Posterior cingulate gyrus (tissue), 11 donors: ENCODE results near the gene NUP62.
"Not testable (repeated sequence)": the region's sequence is repeated elsewhere in the genome, so short reads cannot be mapped to it uniquely, and the experiment has no call there.

ENCODE experiments used
- DNase-seq, 10 donors: peaks; one replicate each; pipeline versions ENCODE4 v3.0.0 to v3.0.0-alpha.2; 2020 to 2021; ENCODE audit warnings: mixed read lengths in 3 of 10
- intact Hi-C: fragments of 100-400 bp; cut with DNase I; formaldehyde crosslinking; loops from one replicate; pipeline ENCODE4 v1.15.1; 2023

The NUP62 gene, protein sequence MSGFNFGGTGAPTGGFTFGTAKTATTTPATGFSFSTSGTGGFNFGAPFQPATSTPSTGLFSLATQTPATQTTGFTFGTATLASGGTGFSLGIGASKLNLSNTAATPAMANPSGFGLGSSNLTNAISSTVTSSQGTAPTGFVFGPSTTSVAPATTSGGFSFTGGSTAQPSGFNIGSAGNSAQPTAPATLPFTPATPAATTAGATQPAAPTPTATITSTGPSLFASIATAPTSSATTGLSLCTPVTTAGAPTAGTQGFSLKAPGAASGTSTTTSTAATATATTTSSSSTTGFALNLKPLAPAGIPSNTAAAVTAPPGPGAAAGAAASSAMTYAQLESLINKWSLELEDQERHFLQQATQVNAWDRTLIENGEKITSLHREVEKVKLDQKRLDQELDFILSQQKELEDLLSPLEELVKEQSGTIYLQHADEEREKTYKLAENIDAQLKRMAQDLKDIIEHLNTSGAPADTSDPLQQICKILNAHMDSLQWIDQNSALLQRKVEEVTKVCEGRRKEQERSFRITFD

DNA sequence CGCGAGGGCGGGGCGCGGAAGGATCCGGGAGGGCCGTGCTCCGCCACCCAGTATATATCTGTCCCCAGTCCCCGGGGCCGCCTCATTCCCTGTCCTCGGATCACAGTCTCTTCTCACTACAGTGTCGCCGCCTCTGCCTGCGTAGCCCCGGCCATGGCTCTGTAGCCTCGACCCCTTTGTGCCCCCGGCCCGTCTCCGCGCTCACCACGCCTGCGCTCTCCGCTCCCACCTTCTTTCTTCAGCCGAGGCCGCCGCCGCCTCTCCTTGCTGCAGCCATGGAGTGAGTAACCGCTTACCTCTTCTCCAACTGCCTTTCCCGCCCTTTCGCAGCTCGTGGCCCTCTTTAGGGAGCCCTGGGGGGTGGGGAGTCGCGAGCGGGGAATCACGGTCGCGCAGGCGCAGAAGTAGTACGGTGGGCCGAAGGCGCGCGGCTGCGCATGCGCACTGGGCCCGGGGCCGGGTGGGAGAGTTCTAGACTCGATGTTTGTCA lies at the start of gene NUP62, which contains the start of gene ATF5:
Gene NUP62 (minus strand): TSS at position 384 of the 490 bp plus-strand sequence. CDS start 19,697 bp downstream, outside the sequence.
Gene ATF5 (plus strand): TSS at position 85 of the 490 bp plus-strand sequence. CDS start 1,646 bp downstream, outside the sequence.
- intact Hi-C loops: loop anchor here (5.0 kb wide), 1 partner anchor 403 kb away; no protein-coding TSS in a partner anchor
- peak; percentile 72 to 97 (median 80) for DNase-seq

DNA sequence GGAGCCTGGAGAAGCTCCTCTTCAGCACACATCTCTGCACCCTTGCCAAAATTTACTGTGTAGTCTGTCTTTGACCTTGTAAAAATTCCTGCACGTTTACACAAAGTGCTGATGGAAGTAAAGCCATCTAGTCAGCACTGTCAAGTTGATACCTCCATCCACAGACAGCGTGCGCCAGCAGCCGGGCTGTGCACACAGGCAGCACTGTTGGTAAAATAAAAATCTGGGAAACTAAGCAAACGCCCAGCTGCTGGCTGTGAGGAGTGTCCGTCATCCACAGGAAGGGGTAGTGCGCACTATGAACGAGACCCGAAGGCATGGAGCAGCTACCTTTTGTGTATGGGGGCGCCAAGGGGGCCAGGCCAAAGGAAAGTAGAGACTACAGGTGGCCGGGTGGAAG lies 49.0 kb upstream of the NUP62 start:
- peak in 2 of 10 donors; percentile 19 to 22 for DNase-seq
- intact Hi-C loops: no loop called here

DNA sequence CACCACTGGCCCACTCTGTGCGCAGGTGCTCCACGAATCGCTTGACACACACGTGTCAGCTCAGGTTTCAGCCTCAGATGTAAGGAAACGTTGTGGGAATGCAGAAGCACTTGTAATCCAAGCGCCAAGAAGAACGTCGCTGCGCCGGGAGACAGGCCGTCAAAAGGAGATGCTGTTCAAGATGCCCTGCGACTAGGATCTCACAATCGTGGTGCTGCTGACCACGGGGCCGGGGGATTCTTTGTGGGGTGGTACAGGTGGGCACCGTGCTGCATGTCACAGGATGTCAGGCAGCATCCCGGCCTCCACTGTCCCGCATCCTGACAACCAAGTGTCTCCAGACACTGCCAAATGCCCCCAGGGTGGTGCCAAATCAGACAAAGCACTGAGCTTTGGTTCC lies 48.6 kb upstream of the NUP62 start:
- DNase-seq: peak in 3 of 10 donors; percentile 29 to 64 (median 62)
- intact Hi-C loops: no loop called here

DNA sequence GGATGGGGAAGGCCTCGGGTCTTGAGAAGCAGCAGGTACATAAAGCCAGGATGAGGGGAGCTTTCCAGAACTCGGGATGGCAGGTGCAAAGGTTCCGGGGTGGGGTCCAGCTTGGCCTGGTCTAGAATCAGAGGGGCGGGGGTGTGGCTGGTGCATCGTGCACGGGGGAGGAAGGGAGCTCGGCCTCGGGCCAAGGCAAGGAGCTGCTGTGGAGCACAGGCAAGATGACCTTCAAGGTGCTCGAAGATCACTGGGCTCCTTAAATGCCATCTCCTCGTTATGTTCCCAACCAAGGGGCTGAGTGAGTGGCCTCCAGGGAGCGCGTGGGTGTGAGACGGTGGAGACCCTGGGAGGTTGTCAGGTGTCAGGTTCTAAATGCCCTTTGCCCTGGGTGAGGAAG lies 47.8 kb upstream of the NUP62 start:
- intact Hi-C loops: no loop called here
- peak in 2 of 10 donors; percentile 49 to 50 for DNase-seq

DNA sequence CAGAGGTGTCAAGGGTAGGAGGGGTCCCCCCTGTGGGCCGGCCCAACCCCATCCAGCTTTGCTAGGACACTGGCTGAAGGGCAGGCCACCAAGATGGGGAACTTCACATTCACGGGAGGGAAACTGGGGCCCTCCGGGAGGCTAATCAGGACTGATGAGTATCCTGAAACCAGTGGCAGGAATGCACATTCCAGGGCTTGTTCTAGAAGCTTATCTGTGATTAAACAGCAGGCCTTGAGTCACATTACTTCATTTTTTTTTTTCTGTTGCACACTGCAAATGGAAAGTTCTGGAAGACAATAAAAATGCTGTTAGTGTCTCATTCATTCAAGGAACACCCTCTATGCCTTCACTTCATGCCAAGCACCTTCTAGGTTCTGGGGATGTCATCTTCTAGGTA lies 47.2 kb upstream of the NUP62 start:
- intact Hi-C loops: no loop called here
- DNase-seq: peak in 4 of 10 donors; percentile 3 to 39 (median 22)

DNA sequence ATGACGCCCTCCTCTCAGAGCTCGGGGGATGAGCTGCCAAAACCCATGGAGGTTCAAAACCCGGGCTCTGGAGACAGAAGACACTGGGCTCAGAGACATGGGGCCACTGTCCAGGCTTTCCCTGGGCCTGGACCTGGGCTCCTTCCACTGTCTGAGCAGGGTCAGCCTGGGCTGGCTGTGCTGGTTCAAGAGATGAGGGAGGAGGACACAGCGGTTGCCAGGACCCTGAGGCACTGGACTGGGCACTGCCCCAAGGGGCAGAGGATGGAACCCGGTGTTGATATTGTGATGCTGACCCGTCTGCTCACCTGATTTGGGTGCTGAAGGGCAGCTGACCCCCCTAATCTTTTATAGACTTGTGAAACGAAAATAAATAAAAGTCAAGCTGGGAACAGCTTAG lies 45.7 kb upstream of the NUP62 start:
- peak in 3 of 10 donors; percentile 45 to 72 (median 66) for DNase-seq
- intact Hi-C loops: no loop called here

DNA sequence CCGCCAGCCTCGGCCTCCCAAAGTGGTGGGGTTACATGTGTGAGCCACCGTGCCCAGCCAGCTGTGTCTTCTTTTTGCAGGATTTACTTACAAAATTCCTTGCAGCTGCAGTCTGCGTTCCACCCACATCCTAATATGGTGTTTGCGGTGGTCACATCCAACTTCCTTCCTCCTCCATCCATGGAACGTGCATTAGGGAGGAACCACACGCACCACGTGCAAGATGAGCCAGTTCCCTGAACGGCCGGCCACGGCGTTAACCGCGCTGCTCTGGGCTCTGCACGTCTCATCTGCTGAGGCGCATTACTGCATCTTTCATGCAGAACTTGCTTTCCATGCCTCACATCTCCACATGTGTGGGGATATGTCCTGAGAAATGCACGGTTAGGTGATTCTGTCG lies 44.7 kb upstream of the NUP62 start:
- intact Hi-C loops: no loop called here
- peak in 3 of 10 donors; percentile 46 to 56 (median 54) for DNase-seq

DNA sequence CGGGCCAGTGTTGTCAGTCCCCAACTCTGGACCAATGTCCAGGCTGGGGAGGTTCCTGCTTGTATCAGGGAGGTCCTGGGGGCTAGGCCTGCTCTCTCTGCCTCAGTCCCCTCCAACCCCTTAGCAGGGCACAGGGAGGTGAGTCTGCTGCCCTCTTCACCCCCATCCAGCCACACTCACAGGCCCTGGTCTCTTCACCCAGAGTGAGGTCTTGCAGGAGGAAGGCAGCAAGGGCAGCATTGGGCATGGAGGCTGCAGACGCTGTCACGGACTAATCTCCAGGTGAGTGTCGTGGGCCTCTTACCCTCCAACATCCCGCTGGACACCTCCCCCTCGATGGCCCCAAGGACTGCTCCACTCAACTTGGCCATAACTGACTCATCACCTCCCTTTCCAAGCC lies 43.5 kb upstream of the NUP62 start:
- intact Hi-C loops: no loop called here
- peak in 2 of 10 donors; percentile 24 to 32 for DNase-seq

DNA sequence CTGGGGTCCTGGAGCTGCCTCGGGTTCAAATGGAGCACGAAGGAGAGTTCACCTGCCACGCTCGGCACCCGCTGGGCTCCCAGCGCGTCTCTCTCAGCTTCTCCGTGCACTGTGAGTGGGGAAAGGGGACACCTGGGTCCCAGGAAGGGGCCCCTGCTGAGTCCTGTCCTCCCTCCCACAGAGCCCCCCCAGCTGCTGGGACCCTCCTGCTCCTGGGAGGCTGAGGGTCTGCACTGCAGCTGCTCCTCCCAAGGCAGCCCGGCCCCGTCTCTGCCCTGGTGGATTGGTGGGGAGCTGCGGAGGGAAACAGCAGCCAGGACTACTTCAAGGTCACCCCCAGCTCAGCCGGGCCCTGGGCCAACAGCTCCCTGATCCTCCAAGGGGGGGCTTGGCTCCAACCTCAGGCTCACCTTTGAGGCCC lies 42.7 kb upstream of the NUP62 start:
- intact Hi-C loops: no loop called here
- DNase-seq: peak in 2 of 10 donors; percentile 41 to 76

DNA sequence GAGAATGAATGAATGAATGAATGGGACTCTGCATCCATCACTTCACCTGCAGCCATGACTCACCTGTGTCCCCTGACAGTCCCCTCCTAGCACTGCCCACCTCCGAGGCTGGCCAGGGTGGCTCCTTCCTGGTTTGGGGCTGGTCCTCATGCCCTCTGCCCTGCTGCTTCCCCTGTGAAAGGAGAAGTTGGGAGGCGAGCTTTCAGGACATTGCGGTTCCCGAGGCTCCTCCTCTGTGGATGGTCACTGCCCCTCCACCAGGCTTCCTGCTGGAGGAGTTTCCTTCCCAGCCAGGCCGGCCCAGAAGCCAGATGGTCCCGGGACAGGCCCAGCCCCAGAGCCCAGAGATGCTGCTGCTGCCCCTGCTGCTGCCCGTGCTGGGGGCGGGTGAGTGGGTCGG lies 40.1 kb upstream of the NUP62 start:
- intact Hi-C loops, DNase-seq: not testable (repeated sequence)

DNA sequence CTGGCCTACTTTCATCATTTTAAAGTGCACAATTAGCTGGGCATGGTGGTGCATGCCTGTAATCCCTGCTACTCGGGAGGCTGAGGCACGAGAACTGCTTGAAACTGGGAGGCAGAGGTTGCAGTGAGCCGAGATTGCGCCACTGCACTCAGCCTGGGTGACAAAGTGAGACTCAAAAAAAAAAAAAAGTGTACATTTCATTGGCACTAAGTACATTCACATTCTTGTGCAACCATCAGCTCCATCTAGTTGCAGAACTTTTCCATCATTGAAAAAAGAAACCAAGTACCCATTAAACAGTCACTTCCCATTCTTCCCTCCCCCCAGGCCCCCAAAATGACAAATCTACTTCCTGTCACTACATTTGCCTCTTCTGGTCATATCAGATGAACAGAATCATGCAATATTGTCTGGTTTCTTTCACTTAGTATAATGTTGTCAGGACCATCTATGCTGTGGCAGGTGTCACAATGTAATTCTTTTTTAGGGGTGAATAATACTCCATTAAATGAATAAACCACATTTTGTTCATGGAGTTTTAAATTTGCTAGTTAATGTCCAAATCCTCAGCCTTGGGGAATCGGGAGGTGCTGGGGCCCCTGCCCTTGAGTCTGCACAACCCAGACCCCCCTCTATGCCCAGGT lies 39.1 kb upstream of the NUP62 start:
- no peak for DNase-seq
- intact Hi-C loops: no loop called here

DNA sequence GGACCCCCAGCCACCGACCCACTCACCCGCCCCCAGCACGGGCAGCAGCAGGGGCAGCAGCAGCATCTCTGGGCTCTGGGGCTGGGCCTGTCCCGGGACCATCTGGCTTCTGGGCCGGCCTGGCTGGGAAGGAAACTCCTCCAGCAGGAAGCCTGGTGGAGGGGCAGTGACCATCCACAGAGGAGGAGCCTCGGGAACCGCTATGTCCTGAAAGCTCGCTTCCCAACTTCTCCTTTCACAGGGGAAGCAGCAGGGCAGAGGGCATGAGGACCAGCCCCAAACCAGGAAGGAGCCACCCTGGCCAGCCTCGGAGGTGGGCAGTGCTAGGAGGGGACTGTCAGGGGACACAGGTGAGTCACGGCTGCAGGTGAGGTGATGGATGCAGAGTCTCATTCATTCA lies 31.7 kb upstream of the NUP62 start, which contains the start of gene SIGLEC11:
Gene SIGLEC11 (minus strand): TSS at position 193 of the 400 bp plus-strand sequence. CDS start 91 bp downstream, at position 102.
- DNase-seq: peak in 1 of 10 donors; percentile 27

DNA sequence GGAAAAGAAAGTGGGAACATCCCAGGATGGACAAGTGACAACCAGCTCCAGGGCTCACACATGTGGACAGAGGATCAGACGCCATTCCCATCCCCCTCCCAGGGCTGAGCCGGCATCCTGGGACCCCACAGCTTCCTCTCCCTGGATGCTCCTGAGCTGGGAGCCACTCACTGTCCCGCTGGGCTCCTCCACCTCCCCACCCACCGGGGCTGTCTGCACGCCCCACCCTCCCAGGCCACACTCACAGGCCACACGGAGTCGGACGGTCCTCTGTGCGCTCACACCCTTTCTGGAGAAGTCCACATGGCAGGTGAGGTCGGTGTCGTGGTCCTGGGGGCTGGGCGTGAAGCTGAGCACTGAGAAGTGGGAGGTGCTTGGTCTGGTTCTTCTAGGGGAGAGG lies 30.6 kb upstream of the NUP62 start:
- DNase-seq: peak in 2 of 10 donors; percentile 24 to 33
- intact Hi-C loops: not testable (repeated sequence)

More for the DNA sequence above, 31.7 kb upstream of the NUP62 start, which contains the start of gene SIGLEC11:
- intact Hi-C loops: not testable (repeated sequence)

DNA sequence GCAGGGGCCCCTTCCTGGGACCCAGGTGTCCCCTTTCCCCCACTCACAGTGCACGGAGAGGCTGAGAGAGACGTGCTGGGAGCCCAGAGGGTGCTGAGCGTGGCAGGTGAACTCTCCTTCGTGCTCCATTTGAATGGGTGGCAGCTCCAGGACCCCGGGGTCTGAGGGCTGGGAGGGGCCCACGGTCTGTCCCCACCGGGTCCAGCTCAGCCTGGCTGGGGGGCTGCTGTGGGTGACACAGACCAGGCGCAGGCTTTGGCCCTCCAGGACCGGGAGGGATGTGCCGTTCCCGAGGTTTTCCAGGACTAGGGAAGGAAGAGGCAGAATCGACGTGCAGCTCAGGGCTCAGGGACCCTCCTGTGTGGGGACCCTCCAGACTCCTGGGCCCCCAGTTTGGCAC lies 29.3 kb upstream of the NUP62 start:
- DNase-seq: peak in 2 of 10 donors; percentile 55 to 58
- intact Hi-C loops: not testable (repeated sequence)

DNA sequence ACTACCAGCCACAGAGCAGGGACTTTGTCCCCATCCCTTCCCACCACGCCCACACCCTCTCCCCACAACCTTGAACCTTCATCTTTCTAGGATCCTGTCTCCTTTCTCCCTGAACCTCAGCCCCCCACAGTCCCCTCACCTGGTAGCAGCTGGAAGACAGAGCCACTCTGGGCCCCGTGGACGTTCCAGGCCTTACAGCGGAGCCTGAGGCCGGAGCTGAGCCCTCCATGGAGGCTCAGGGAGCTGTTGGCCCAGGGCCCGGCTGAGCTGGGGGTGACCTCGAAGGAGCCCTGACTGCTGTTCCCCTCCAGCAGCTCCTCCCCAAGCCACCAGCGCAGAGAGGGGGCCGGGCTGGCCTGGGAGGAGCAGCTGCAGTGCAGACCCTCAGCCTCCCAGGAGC lies 28.8 kb upstream of the NUP62 start:
- intact Hi-C loops: not testable (repeated sequence)
- peak in 2 of 10 donors; percentile 16 to 59 for DNase-seq

DNA sequence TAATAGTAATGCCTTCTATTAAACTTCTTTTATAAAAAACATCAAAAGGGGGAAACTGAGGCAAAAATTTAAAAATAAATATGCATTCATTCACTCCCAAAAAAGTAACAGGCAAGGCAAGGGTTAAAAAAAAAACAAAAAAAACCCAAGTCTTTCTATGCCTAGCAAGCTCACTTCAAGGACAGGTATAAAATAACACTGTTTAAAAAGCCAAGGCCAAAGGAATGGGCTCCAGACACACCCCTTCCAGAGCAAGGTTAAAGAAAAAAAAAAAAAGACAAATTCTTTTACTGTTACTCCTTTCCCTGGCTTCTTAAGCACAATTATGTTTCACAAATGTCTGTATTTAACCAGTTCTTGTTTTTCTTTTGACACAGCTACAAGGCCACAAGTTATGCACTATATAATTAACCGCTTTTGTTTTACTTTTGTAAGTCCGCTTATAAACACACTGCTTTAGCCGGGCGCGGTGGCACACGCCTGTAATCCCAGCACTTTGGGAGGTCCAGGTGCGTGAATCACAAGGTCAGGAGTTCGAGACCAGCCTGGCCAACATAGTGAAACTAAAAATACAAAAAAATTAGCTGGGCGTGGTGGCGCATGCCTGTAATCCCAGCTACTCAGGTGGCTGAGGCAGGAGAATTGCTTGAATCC lies 28.1 kb upstream of the NUP62 start:
- intact Hi-C loops: no loop called here
- peak in 2 of 10 donors; percentile 24 to 54 for DNase-seq

DNA sequence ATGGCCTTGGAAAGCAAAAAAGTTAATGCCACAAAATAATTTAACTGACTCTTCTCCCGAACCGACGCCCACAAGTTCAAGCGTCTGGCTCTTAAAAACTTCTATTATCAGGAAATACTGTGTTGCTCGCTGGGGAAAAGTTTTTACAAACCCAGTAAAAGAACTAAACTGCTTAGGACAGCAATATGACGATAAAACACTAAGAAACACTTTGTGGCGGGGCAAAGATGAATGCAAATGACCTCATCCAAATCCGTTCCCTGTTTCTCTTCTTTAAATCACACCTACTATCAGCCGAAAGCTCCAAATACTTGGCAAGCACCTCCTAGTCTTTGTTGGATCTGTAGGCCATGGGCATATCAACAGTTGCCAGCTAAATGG lies 26.8 kb upstream of the NUP62 start:
- DNase-seq: peak in 1 of 10 donors; percentile 1
- intact Hi-C loops: no loop called here

DNA sequence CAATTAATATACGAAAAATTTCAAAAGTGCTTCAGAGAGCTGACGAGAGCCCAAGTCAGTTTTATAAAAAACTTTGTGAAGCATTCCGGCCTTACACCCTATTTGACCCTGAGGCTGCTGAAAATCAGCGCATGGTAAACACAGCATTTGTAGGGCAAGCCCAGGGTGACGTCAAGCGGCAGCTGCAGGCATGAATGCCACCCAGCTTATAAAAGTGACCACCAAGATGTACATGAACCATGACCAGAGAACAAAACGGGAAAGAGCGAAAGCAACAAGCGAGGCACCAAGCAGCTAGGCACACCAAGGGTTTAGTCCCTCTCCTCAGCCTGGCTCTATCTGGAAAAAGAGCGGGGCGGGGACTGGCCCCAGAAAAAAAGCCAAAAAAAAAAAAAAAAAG lies 25.6 kb upstream of the NUP62 start:
- peak in 2 of 10 donors; percentile 15 to 22 for DNase-seq

DNA sequence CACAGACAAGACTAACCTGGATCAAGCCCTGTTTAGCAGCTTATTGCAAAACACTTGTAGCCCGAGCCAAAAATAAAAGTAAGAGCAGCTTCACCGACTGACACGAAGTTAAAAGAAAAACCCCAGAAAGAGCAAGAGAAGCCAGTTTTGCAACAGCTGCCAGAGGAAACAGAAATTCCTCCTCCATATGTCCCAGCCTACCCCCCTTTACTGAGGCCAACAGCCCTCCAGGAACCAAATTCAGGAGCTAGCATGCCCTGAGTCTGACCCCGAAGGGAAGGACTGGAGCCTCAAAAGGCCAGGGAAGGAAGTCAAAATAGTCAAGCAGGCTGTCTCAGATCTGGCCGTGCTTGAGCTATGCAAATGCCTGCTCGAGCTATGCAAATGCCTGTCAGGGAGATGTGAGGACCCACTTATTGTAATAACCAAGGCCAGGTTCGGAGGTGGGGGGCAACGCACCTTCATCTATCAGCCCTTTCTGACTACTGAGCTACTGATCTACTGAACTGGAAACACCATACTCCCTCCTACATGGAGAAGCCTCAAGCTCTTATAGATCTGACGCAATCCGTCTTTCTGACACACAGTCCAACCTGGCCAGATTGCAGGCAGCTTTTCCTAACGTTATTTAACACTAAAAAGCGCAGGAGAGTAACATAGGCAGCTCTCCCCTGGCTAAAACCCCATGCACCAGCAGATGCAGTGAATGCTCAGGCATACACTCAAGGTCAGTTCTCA lies 25.0 kb upstream of the NUP62 start:
- intact Hi-C loops: no loop called here
- peak in 2 of 10 donors; percentile 2 to 39 for DNase-seq

More for the DNA sequence above, 25.6 kb upstream of the NUP62 start:
- intact Hi-C loops: no loop called here
